K562 (cell line): Measurements from ENCODE around the gene MYO15B. TPM values are rescaled to one million over a fixed set of nuclear protein-coding genes. Genes with fewer than 3 reads are reported as not detected.

Source experiments
- ATAC-seq: fragments of 200-7000 bp; cut with Tn5 transposase; 3 replicates; pipeline ENCODE4 v1.9.1; 2020; ENCODE audit warnings: moderate library complexity
- BruUV-seq: library from RNA; stranded (reverse); fragments of 400-500 nt; replicated peaks from 2 replicates; lab custom pipeline; 2021; lab: Mats Ljungman, UMichigan
- CTCF ChIA-PET: fragments of 300-600 bp; formaldehyde crosslinking; extraction: SDS; loops from one replicate; lab custom pipeline; 2021; ENCODE audit warnings: low intra/inter-chr PET ratio; lab: Yijun Ruan, JAX
- POLR2A ChIA-PET: fragments of 300-600, 350-650 bp; sonication (Branson Sonifier 250); formaldehyde crosslinking; extraction: SDS; loops from one replicate; lab custom pipeline; 2021; ENCODE audit warnings: antibody characterized with exemption, inconsistent platforms; lab: Yijun Ruan, JAX
- DNase-seq, 4 experiments: peaks; one replicate each; pipeline versions ENCODE4 v3.0.0 to v3.0.0-alpha.2; 2011 to 2018; ENCODE audit warnings: low spot score in 3 of 4, mixed read lengths in 3 of 4; ENCODE audit errors: extremely low read depth in 1 of 4
- FAIRE-seq: peaks from 2 replicates; lab custom pipeline; 2011; peaks lifted over from hg19 to GRCh38; lab: Jason Lieb, UNC
- H2AFZ ChIP-seq: 2 replicates; pipeline ENCODE4 v1.6.0; 2011; ENCODE audit warnings: low read depth, low read length, control low read depth, inconsistent platforms
- H3K27ac ChIP-seq: fragments of 200-600 bp; 3 replicates; pipeline ENCODE4 v1.8.0; 2011; ENCODE audit warnings: low read depth, mild to moderate bottlenecking, control low read depth, inconsistent platforms, low read length, moderate library complexity, mixed read lengths; ENCODE audit errors: extremely low read depth
- H3K27me3 ChIP-seq, 2 experiments: fragments of 300-600 bp in 1 of 2; 2 replicates in 1 of 2; 3 replicates in 1 of 2; pipeline versions ENCODE4 v1.6.0 to v1.8.0; 2011; ENCODE audit warnings: inconsistent platforms in 2 of 2, low read length in 2 of 2, mild to moderate bottlenecking in 1 of 2, mixed read lengths in 1 of 2, moderate library complexity in 1 of 2; ENCODE audit not compliant: control insufficient read depth in 2 of 2, insufficient read depth in 2 of 2
- H3K36me3 ChIP-seq: fragments of 300-600 bp; 3 replicates; pipeline ENCODE4 v1.8.0; 2011; ENCODE audit warnings: mild to moderate bottlenecking, low read length, inconsistent platforms; ENCODE audit not compliant: control insufficient read depth, insufficient read depth
- H3K4me1 ChIP-seq, 2 experiments: fragments of 200-600 bp in 1 of 2; replicated peaks in 1 of 2; 2 replicates in 1 of 2; 3 replicates in 1 of 2; pipeline versions ENCODE4 v1.5.1 to v1.8.0; 2011; ENCODE audit warnings: inconsistent platforms in 2 of 2, low read length in 2 of 2, mild to moderate bottlenecking in 1 of 2, mixed read lengths in 1 of 2, moderate library complexity in 1 of 2; ENCODE audit not compliant: control insufficient read depth in 2 of 2, insufficient read depth in 2 of 2
- H3K4me2 ChIP-seq: 2 replicates; pipeline ENCODE4 v1.6.1; 2011; ENCODE audit warnings: low read length, control low read depth, inconsistent platforms, mixed read lengths; ENCODE audit not compliant: insufficient read depth
- H3K4me3 ChIP-seq: fragments of 200-600 bp; sonication (generic), shearing (Covaris generic); 2 replicates; pipeline ENCODE4 v1.5.1; 2016; ENCODE audit warnings: control low read depth, inconsistent platforms
- H3K79me2 ChIP-seq: fragments of 200-600 bp; 3 replicates; pipeline ENCODE4 v1.8.0; 2011; ENCODE audit warnings: low read length, inconsistent platforms; ENCODE audit not compliant: control insufficient read depth, insufficient read depth
- H3K9ac ChIP-seq, 2 experiments: 2 replicates each; pipeline versions ENCODE4 v1.6.0 to v1.6.1; 2011; ENCODE audit warnings: low read depth in 2 of 2, low read length in 2 of 2, control low read depth in 1 of 2, inconsistent platforms in 1 of 2, mild to moderate bottlenecking in 1 of 2, mixed read lengths in 1 of 2; ENCODE audit not compliant: insufficient read depth in 1 of 2
- H3K9me1 ChIP-seq: one replicate; pipeline ENCODE4 v1.6.0; 2011; ENCODE audit warnings: inconsistent platforms, mild to moderate bottlenecking, low read length, moderate library complexity; ENCODE audit not compliant: control insufficient read depth, insufficient read depth
- H3K9me3 ChIP-seq: replicated peaks from 2 replicates; pipeline ENCODE4 v1.5.1; 2011; ENCODE audit warnings: low read depth, low read length, inconsistent platforms; ENCODE audit not compliant: control insufficient read depth, insufficient read depth
- H4K20me1 ChIP-seq: replicated peaks from 2 replicates; pipeline ENCODE4 v1.6.1; 2011; ENCODE audit warnings: low read length, inconsistent platforms, mixed read lengths; ENCODE audit not compliant: control insufficient read depth, insufficient read depth
- ARNT ChIP-seq, 2 experiments: fragments of 450-650 bp; IDR thresholded peaks; 2 replicates each; pipeline ENCODE4 v1.6.1; 2016; ENCODE audit warnings: mild to moderate bottlenecking in 1 of 2
- FOXA3 ChIP-seq, 2 experiments: fragments of 450-650 bp in 1 of 2; sonication (generic) in 1 of 2; formaldehyde crosslinking; IDR thresholded peaks in 1 of 2; conservative IDR thresholded peaks in 1 of 2; 2 replicates each; pipeline versions ENCODE4 v1.4.0 to v1.8.0; 2020 to 2022; ENCODE audit warnings: mild to moderate bottlenecking in 2 of 2, missing genetic modification reagents in 1 of 2
- NCOA6 ChIP-seq: fragments of 450-650 bp; IDR thresholded peaks from 2 replicates; pipeline ENCODE4 v1.6.1; 2017; ENCODE audit warnings: mild to moderate bottlenecking
- POLR2G ChIP-seq: fragments of 200-400 bp; formaldehyde crosslinking; IDR thresholded peaks from 2 replicates; pipeline ENCODE4 v1.6.1; 2017; ENCODE audit warnings: low read depth, mild to moderate bottlenecking, antibody characterized with exemption, low read length, moderate library complexity
- TCFL5 ChIP-seq: fragments of 250-450 bp; sonication (Bioruptor Pico); conservative IDR thresholded peaks from 2 replicates; pipeline ENCODE4 v1.6.1; 2021; ENCODE audit warnings: mild to moderate bottlenecking, moderate library complexity, matching md5 sums
- whole genome bisulfite sequencing: fragments of 100-300 bp; shearing (Covaris generic); methylation state at CpG from one replicate; pipeline ENCODE4 v1.1.6; 2016; ENCODE audit warnings: low coverage, mixed read lengths; ENCODE audit not compliant: insufficient coverage; ENCODE audit errors: missing lambda C conversion rate; 5-methylcytosine and 5-hydroxymethylcytosine counted together
- in situ Hi-C: fragments of 300-500 bp; cut with MboI; formaldehyde crosslinking; loops from 4 replicates; pipeline ENCODE4 v1.15.0; 2018; ENCODE audit warnings: inconsistent platforms, mixed read lengths
- intact Hi-C: fragments of 100-400 bp; cut with micrococcal nuclease; formaldehyde crosslinking; loops from 2 replicates; pipeline ENCODE4 v1.14.2; 2022
- polyA plus RNA-seq, 8 experiments: library from polyadenylated mRNA; depleted of rRNA in 4 of 8; stranded (reverse) in 5 of 8; unstranded in 3 of 8; fragments of >200 nt; fragmentation: Nextera tagmentation in 2 of 8; fragmentation: Illumina TruSeq in 1 of 8; extraction: Ambion mirVana in 2 of 8; extraction: Trizol in 1 of 8; gene quantifications; 2 replicates each; pipeline versions ENCODE4 v1.2.1 to v1.2.3, GENCODE V29; 2011 to 2014; ENCODE audit warnings: inconsistent platforms in 1 of 8, missing spikeins in 1 of 8
- total RNA-seq, 7 experiments: library from RNA; depleted of rRNA in 6 of 7; stranded (reverse); fragments of >200 nt in 6 of 7; fragmentation: Illumina TruSeq in 2 of 7; extraction: Trizol in 2 of 7; gene quantifications; 2 replicates each; pipeline versions ENCODE4 v1.2.1 to v1.2.3, GENCODE V29; 2011 to 2021; ENCODE audit warnings: low replicate concordance in 1 of 7
- TF ChIP-seq, protein P1 (sequence below): sonication (generic); formaldehyde crosslinking; IDR thresholded peaks from 2 replicates; pipeline ENCODE4 v1.8.1; 2022; ENCODE audit warnings: missing genetic modification reagents

The MYO15B gene
- total and polyA plus RNA-seq, 9 of the 15 experiments (the other 6 are each of a cell fraction or from before 2014, with no cell fraction given): 0.05 to 3.1 (median 0.83) TPM; not detected in 2

DNA sequence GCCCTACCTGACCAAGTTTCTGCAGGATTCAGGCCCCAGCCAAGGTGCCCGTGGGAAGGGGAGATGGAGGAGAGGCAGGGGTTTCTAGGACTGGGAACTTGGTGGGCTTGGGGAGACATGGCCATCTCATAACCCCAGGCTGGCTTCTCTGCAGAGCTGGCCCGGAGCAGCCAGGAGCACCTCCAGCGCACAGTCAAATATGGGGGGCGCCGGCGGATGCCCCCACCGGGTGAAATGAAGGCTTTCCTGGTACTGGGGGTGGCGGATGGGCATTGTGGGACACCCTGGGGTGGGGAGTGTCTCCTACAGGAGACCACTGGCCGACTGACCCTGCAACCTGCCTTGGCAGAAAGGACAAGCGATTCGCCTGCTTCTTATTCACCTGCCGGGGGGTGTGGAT, 36.4 kb downstream of the MYO15B start:
- H3K27me3 ChIP-seq: peaks cover 4 to 35% of the 10 kb centered on the region in 2 experiments; a peak in 3 of 5 replicates
- BruUV-seq: no TSS peak
- no peak overlapping the region for H3K4me3 ChIP-seq
- WGBS: 52% methylated on average over 12 of the region's 12 CpGs
- FAIRE-seq (no peak), ATAC-seq (no peak), DNase-seq (no peak)
- H3K9ac ChIP-seq: peak overlapping the region in 1 of 2 experiments; percentile 52; a peak in 1 of 4 replicates
- intact Hi-C loops (no loop called here), in situ Hi-C loops (no loop called here)
- ChIA-PET CTCF (no interaction called here), POLR2A (interaction anchor here (0.5 to 2.1 kb wide), 14 partner anchors 9 to 1811 kb away, joined by 3 to 8 read pairs (median 3); partner anchors contain the start of gene SMIM5)
- H3K4me2 ChIP-seq: no peak overlapping the region
- peaks cover 6 to 84% of the 10 kb centered on the region in 2 experiments; a peak in 4 of 5 replicates for H3K4me1 ChIP-seq
- TF ChIP-seq, protein P1, sequence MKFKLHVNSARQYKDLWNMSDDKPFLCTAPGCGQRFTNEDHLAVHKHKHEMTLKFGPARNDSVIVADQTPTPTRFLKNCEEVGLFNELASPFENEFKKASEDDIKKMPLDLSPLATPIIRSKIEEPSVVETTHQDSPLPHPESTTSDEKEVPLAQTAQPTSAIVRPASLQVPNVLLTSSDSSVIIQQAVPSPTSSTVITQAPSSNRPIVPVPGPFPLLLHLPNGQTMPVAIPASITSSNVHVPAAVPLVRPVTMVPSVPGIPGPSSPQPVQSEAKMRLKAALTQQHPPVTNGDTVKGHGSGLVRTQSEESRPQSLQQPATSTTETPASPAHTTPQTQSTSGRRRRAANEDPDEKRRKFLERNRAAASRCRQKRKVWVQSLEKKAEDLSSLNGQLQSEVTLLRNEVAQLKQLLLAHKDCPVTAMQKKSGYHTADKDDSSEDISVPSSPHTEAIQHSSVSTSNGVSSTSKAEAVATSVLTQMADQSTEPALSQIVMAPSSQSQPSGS (CRISPR knock-in tag): no peak
- TF ChIP-seq ARNT (IDR thresholded peaks at IDR 0.05) (no peak), FOXA3 (CRISPR knock-in tag; conservative IDR thresholded peaks at IDR 0.05 in 1 of 2, IDR thresholded peaks at IDR 0.05 in 1 of 2) (no peak), POLR2G (peak; percentile 28; the same call in 1 of the 2 replicates), TCFL5 (CRISPR knock-in tag) (no peak), NCOA6 (no peak)
- H4K20me1 ChIP-seq: peaks cover 17% of the 10 kb centered on the region
- no peak overlapping the region for H3K27ac ChIP-seq
- no peaks in the 10 kb centered on the region for H3K36me3 ChIP-seq
- no peaks in the 10 kb centered on the region for H3K9me3 ChIP-seq
- no peaks in the 10 kb centered on the region for H3K9me1 ChIP-seq
- no peaks in the 10 kb centered on the region for H3K79me2 ChIP-seq
- no peak overlapping the region for H2AFZ ChIP-seq
